Mesothelial cell of epicardium (in vitro differentiated cells): ENCODE data around the gene TLCD3A. TPM values are rescaled to one million over a fixed set of nuclear protein-coding genes. Genes with fewer than 3 reads are reported as not detected.
"Not testable (repeated sequence)": the region's sequence is repeated elsewhere in the genome, so short reads cannot be mapped to it uniquely, and the experiment has no call there.

ENCODE experiments used
- DNase-seq, 2 experiments: peaks; one replicate each; pipeline ENCODE4 v3.0.0; 2021; ENCODE audit warnings: low spot score in 2 of 2; ENCODE audit not compliant: unreplicated experiment in 2 of 2
- H3K27ac Mint-ChIP-seq: 2 replicates; pipeline ENCODE4 v1.8.0; 2021; ENCODE audit warnings: mixed read lengths
- H3K27me3 Mint-ChIP-seq: 2 replicates; pipeline ENCODE4 v1.8.0; 2021; ENCODE audit warnings: low read depth, mixed read lengths
- H3K36me3 Mint-ChIP-seq: 2 replicates; pipeline ENCODE4 v1.8.0; 2021; ENCODE audit warnings: mixed read lengths
- H3K4me1 Mint-ChIP-seq: 2 replicates; pipeline ENCODE4 v1.8.0; 2021; ENCODE audit warnings: mixed read lengths
- H3K4me3 Mint-ChIP-seq: 2 replicates; pipeline ENCODE4 v1.8.0; 2021; ENCODE audit warnings: mild to moderate bottlenecking, moderate library complexity, mixed read lengths
- H3K9me3 Mint-ChIP-seq: 2 replicates; pipeline ENCODE4 v1.8.0; 2021; ENCODE audit warnings: mixed read lengths
- total RNA-seq: library from RNA; stranded (reverse); gene quantifications from 3 replicates; pipeline ENCODE4 v1.2.1, GENCODE V29; 2021
- TF ChIP-seq, protein P1 (sequence below): fragments of 200-600 bp; sonication (generic); IDR thresholded peaks from one replicate; pipeline ENCODE4 v1.5.0; 2021; ENCODE audit warnings: antibody characterized with exemption; ENCODE audit not compliant: unreplicated experiment

The TLCD3A gene
- total RNA-seq, 1 donor from 2014 or later = 27.7 TPM

DNA sequence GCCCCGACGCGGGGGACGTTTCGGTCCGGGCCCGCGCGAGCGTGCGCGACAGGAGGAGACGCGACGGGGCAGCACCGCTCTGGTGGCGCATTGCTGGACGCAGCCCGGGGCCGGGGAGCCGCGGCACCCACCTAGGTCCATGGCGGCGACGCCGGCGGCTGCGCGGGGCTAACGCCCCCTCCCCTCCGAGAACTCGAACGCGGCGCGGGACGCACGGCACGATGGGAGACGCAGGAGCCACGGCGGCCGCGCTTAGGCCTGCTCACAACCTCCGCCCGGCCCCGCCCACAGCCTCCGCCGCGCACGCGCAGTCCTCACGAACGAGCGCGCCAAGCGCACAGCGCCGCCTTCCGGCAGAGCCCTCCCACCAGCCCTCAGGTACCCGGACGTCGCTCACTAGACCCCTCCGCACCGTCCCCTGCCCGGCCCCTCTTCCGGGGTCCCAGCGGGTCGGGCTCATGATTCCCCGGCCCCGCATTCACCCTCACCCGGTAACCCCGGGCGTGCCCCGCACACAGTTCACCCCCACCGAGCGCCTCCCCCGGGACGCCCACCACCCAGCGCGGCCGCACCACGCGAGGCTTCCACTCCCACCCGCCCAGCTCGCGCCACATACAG lies 19.7 kb downstream of the TLCD3A start, which contains the start of gene GEMIN4:
TSS of gene GEMIN4 (minus strand) at position 263 of the 618 bp plus-strand sequence. CDS start at position 141, 122 bp downstream.
- Mint-ChIP-seq H3K4me3 (peak within 1 kb of the TSS; percentile 89), H3K36me3 (peaks cover 34% of the 10 kb centered on the region), H3K9me3 (peaks cover 3% of the 10 kb centered on the region), H3K4me1 (peaks cover 32% of the 10 kb centered on the region), H3K27me3 (no peaks in the 10 kb centered on the region), H3K27ac (peak within 1 kb of the TSS; percentile 95)
- DNase-seq = peak; percentile 97 to 100
- TF ChIP-seq, protein P1, sequence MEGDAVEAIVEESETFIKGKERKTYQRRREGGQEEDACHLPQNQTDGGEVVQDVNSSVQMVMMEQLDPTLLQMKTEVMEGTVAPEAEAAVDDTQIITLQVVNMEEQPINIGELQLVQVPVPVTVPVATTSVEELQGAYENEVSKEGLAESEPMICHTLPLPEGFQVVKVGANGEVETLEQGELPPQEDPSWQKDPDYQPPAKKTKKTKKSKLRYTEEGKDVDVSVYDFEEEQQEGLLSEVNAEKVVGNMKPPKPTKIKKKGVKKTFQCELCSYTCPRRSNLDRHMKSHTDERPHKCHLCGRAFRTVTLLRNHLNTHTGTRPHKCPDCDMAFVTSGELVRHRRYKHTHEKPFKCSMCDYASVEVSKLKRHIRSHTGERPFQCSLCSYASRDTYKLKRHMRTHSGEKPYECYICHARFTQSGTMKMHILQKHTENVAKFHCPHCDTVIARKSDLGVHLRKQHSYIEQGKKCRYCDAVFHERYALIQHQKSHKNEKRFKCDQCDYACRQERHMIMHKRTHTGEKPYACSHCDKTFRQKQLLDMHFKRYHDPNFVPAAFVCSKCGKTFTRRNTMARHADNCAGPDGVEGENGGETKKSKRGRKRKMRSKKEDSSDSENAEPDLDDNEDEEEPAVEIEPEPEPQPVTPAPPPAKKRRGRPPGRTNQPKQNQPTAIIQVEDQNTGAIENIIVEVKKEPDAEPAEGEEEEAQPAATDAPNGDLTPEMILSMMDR = peak; percentile 96

DNA sequence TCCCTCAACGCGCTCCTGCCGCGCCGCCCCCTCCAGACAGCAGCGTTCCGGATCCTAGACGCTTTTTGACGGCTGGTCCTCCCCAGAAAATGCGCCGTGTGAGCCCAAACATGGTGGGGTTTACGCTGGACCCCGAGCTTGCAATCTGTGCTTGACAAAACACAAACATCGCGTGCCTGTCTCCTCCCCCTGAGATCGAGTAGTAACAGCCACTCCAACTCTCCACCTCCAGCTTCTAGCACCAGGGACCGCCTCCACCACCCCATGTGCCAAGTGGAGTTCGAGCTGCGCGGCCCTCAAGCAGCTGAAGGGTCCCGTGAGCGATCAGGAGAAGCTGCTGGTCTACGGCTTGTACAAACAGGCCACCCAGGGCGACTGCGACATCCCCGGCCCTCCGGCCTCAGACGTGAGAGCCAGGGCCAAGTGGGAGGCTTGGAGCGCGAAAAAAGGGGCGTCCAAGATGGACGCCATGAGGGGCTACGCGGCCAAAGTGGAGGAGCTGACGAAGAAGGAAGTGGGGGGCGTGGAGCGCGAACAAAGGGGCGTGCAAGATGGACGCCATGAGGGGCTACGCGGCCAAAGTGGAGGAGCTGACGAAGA lies 20.3 kb downstream of the TLCD3A start:
- Mint-ChIP-seq H3K4me1 (peaks cover 32% of the 10 kb centered on the region), H3K9me3 (peaks cover 3% of the 10 kb centered on the region), H3K27ac (peak overlapping the region; percentile 95), H3K27me3 (no peaks in the 10 kb centered on the region), H3K4me3 (peak overlapping the region; percentile 83), H3K36me3 (peaks cover 30% of the 10 kb centered on the region)
- TF ChIP-seq, protein P1 = no peak
- DNase-seq = no peak

DNA sequence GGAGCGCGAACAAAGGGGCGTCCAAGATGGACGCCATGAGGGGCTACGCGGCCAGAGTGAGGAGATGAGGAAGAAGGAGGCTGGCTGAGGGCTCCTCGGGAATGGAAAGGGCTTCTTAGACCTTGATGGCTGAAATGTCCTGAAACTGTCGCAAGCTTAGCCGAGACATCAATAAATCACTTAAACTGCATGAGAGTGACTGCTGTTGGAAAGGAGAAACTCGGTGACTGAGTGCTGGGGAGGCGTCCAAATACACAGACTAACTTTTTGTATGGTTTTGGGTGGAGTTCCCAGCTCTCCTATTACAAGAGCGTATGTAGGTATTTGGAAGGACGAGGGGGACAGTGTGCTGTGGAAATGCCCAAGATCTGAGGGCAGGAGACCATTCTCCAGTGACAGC lies 21.0 kb downstream of the TLCD3A start:
- peaks cover 23% of the 10 kb centered on the region for H3K36me3 Mint-ChIP-seq
- TF ChIP-seq, protein P1 = no peak
- H3K9me3 Mint-ChIP-seq = peaks cover 3% of the 10 kb centered on the region
- peak overlapping the region; percentile 38 for H3K4me3 Mint-ChIP-seq
- peak overlapping the region; percentile 67 for H3K27ac Mint-ChIP-seq
- DNase-seq = no peak
- no peaks in the 10 kb centered on the region for H3K27me3 Mint-ChIP-seq
- H3K4me1 Mint-ChIP-seq = peaks cover 32% of the 10 kb centered on the region

DNA sequence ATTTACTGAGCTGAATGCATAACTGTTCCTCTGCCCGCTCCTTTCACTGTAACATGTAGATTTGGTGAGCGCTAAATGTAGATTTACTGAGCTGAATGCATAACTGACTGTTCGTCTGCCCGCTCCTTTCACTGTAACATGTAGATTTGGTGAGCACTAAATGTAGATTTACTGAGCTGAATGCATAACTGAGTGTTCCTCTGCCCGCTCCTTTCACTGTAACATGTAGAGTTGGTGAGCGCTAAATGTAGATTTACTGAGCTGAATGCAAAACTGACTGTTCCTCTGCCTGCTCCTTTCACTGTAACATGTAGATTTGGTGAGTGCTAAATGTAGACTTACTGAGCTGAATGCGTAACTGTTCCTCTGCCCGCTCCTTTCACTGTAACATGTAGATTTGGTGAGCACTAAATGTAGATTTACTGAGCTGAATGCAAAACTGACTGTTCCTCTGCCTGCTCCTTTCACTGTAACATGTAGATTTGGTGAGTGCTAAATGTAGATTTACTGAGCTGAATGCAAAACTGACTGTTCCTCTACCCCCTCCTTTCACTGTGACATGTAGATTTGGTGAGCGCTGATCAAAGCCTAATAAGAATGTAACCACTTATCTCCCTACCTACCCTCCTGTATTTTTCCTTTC lies 23.0 kb downstream of the TLCD3A start:
- not testable (repeated sequence) for H3K27me3 Mint-ChIP-seq, H3K4me3 Mint-ChIP-seq, DNase-seq, H3K9me3 Mint-ChIP-seq
- Mint-ChIP-seq H3K36me3 (peaks cover 24% of the 10 kb centered on the region), H3K4me1 (peaks cover 28% of the 10 kb centered on the region), H3K27ac (peak overlapping the region; percentile 93)

DNA sequence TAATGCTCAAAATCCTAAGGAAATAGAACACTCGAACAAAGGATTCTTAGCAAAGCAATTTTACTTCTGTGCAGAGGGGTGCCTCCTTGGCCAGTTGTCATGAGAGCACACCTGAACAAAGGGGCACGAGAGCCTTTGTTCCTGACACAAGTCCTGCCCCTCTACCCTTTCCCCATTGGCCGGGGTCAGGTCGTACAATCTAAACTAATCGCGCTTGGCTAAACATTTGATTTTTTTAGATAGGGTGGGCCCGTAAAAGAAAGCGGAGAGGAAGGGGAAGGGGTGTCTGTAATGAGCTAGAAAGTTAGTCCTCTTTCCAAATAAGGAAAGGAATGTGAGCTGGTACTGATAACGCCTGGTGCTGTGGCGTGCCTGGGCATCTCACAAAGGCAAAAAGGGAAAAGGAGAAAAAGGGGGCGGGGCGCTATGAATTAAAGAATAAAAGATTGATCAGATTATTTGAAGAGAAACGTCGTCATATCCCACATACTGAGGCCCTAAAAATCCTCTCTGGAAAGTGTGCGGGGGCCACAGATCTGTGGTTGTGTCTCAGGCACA lies 23.7 kb downstream of the TLCD3A start:
- Mint-ChIP-seq H3K36me3 (peaks cover 28% of the 10 kb centered on the region), H3K27ac (peak overlapping the region; percentile 93), H3K4me1 (peaks cover 23% of the 10 kb centered on the region)
- H3K9me3 Mint-ChIP-seq, H3K27me3 Mint-ChIP-seq, DNase-seq, H3K4me3 Mint-ChIP-seq: not testable (repeated sequence)

DNA sequence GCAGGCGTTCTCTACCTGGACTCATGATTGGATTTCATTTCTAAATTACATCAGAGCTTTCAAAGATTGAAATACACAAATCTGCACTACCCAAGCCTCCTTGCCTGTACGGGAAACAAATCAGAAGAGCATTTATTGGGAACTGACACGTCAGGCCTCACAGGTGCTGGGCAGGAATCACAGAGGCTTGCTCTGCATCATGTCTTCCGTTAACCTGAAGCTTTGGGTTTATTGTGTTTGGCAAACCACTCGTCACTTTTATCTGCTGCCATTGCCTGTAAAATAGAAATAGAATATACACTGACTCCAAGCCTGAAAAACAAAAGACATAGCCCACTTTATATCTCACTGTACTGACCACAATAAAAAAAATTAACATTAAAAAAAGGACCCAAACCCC lies 27.6 kb downstream of the TLCD3A start:
- TF ChIP-seq, protein P1 = no peak
- Mint-ChIP-seq H3K4me3 (no peak overlapping the region), H3K27me3 (no peaks in the 10 kb centered on the region), H3K27ac (no peak overlapping the region), H3K36me3 (peaks cover 40% of the 10 kb centered on the region), H3K4me1 (peaks cover 11% of the 10 kb centered on the region), H3K9me3 (peaks cover 3% of the 10 kb centered on the region)
- DNase-seq = no peak
